ENCODE data around the gene SPOPL.
A peak's percentile ranks its signal among the peaks of the same experiment; 100 is the strongest.

The SPOPL gene

DNA sequence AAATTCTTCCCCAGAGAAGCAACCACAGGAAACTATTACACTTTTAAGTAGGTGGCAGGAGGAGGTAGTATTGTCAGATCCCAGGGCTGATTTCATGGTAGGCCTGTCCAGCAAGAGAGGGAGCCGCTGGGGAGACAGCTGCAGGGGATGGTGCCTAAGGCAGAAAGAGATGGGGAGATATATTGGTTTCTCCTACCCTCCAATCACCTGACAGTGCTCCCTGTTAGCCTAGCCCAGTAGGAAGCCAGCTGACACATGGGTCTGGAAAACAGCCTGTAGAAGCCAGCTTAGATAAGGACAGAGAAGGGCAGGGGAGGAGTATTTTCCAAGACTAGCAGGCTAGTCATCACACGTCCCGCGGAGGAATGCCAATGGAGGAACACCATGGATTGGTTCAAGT, 8.2 kb upstream of the SPOPL start:
- no peak for DNase-seq (ENCODE audit: insufficient read length, low spot score)

GRCh38 chr2:138494265-138494966, 7.2 kb upstream of the SPOPL start:
- FAIRE-seq (no peak), DNase-seq (ENCODE audit: insufficient read length, low spot score) (no peak)

More for the DNA sequence above, 8.2 kb upstream of the SPOPL start:
- no peak for FAIRE-seq

- no peak for DNase-seq (ENCODE audit: insufficient read length, low spot score)
- no peak for FAIRE-seq
Observed at GRCh38 chr2:138495384-138495783, 6.2 kb upstream of the SPOPL start.

- DNase-seq (ENCODE audit: insufficient read length, low spot score): no peak
- no peak for FAIRE-seq
Observed at GRCh38 chr2:138496096-138496651, 5.4 kb upstream of the SPOPL start.

GRCh38 chr2:138497294-138497693, 4.3 kb upstream of the SPOPL start:
- FAIRE-seq: no peak
- DNase-seq (ENCODE audit: insufficient read length, low spot score): no peak

DNA sequence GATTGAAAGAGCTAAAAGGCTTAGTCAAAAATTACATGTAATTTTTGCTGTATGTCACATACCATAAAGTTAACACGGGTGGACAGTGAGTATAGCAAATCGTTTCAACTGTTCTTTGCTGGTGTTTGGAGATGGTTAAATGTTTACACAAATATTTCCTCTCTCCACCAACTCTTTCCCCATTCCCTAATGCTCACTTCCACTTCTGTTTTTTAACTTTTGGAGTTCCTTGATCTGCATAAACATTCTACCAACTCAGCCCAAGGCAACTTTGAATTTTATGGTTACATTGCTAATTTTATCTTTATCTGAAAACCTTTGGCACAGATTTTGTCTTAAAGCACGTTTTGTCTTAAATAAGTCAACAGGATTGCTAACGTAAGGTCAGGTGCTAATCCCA, 1.9 kb upstream of the SPOPL start:
- no peak for FAIRE-seq
- no peak for DNase-seq (ENCODE audit: insufficient read length, low spot score)

DNA sequence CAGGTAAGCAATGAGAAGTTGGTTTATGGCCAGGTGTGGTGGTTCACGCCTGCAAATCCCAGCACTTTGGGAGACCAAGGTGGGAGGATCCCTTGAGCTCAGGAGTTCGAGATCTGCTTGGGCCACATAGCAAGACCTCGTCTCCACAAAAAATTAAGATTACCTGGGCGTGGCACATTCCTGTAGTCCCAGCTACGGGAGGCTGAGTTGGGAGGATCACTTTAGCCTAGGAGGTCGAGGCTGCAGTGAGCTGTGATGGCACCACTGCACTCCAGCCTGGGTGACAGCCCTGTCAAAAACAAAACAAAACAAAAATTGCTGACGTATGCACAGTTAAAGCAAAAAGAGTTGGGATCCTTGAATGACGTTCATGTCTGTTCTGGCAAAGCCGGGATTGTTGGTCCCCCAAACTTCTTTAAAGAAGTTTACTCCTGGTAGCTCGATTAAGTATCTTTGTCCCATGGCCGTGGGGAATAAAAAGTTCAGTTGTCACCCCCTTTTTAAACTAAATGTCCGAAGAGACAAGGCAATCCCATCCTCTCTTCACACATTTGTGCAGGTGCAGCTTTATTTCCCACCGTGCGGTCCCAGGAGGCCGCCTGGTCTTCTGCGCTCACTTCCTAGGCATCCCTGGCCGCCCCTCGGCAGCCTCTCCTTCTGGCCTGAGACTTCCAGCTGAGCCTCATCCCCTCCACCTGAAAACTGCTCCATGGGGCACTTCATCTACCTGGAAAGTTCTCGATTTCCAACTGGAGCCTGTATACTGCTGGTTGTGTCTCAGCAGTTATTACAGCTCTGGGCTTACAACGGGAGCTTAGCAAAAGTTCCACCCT, 762 bp upstream of the SPOPL start:
- FAIRE-seq (peak; percentile 72), DNase-seq (ENCODE audit: insufficient read length, low spot score) (no peak)

DNA sequence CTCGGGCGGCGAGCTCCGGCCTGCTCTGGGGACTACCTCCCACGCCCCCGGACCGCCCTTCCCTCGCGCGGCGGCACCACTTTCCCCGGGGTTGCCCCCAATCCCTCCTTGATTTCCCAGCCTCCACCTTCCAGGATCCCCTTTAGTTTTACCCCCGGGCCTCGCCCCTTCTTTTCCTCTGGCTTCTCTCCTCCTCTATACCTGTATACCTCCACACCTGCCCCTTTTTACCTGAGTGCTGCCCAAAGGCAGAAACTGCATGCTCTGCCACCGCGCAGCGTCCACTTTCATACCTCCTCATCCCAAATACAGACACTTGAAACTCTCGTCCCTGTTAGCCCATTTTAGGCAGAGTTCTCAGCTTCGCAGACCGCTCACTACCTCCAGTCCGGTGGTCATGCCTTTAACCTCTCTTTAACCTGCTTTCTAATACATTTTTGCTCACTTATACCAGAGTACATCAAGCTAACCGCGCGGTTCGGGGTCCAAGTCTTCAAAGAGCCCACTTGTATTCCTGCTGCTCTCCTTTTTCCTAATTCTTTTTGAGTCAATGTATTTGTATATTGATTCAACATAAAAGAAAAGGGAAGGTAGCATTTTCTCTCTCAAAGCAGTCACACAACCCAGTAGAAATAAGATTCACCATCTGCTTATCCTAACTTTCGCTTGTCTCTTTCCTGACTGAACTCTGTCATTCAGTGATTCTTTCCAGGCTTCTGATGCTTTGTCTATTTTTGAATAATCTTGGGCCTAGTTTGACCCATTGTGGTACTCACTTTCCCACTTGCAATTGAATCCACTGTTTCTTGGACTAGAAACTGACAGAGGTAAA, 901 bp downstream of the SPOPL start:
- peak; percentile 81 for FAIRE-seq
- no peak for DNase-seq (ENCODE audit: insufficient read length, low spot score)

DNA sequence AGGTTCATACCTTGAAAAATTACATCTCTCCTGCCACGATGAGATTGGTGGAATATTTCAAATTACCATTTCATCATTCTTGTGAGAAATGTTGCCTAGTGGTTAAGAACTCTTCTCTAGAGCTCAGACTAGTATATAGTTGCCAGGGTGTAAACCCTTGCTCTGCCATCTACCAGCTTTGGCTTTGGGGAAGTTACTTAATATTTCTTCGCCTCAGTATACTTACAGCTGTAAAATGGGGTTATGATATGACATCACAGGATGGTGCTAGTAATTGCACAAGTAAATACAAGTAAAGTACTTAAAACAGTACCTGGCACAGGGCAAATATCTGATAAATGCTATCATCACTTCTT, 1.5 kb downstream of the SPOPL start:
- DNase-seq (ENCODE audit: insufficient read length, low spot score): no peak
- no peak for FAIRE-seq

DNA sequence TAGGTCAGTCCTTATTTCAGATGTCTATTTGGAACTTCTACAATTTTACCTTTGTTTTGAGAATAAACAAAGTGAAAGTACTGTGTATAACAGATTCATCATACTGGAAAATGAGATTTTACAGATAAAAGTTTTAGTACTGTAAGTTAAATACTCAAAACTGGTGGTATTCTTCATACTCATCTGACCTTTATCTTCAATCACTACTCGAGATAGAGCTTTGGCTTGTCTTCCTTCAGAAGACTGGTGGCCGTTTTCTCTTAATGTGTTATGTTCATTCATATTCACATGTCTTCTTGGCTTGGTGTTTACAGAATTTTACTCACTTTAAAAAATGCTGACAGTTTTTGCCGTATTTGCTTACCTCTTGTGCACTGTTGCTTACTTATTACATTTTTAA, 2.1 kb downstream of the SPOPL start:
- DNase-seq (ENCODE audit: insufficient read length, low spot score) (no peak), FAIRE-seq (peak; percentile 61)

DNA sequence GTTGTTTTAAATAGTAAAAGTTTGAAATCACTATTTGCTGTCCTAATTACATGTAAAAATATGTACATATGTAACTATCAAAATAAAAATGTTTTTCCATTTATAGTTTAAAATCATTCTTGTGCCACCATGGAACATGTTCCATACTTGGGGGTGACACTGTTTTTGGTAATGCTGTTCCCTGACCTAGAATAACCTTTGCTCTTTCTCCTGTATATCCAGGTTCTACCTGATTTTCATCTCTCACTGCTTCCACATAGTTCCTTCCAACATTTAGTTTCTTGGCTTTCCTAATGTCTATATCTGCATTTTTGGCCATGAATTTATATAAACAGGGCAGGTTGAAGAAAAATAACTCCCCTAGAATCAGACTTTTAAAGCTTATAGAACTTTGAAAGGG, 2.5 kb downstream of the SPOPL start:
- FAIRE-seq (peak; percentile 21), DNase-seq (ENCODE audit: insufficient read length, low spot score) (no peak)

DNA sequence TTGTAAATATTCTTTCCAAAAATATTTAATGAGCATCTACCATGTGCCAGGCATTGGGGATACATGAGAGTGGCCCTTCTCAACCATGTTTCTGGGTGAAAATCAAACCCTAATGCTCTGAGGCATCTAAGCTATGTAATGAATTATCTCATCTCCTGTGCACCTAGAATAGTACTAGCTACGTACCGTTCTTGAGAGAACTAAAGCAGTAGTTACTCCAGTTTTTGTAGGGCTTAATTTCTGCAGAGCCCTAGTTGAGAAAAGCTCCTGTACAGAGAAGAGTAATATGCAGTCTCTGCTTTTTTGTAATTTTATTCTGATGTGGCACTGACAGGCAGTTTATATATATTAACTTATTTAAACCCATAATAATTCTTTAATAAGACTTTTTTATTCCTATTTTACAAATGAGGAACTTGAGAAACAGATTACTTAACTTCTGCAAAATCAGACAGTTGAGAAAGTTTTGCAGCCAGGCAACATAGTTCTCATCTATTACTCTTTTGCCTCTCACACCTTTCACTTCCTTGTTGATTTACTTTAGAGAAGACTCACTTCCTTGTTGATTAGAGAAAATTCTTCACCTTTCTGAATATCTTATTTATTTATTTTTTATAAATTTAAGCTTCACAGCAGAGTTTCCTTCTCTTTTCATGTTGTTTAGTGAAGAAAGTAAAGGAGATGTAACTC, 3.1 kb downstream of the SPOPL start:
- no peak for DNase-seq (ENCODE audit: insufficient read length, low spot score)
- FAIRE-seq: peak; percentile 65

DNA sequence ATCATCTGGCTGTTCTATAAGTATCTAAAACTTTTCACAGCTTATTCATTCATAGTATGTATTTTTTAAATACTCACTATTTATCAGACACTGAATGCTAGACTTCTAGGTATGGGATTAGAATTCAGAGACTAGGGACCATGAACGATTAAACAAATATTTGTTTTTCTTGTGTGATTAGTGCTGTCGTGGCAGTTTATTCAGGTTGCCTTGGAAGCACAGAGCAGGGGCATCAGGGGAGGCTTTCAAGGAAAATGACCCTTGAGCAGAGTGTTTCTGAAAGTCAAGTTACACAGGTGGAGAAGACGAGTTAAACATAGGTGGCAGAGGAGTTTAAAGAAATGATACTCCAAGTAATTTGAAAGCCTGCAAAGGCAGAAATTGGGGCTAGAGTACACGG, 5.7 kb downstream of the SPOPL start:
- FAIRE-seq: no peak
- DNase-seq (ENCODE audit: insufficient read length, low spot score): no peak

- no peak for DNase-seq (ENCODE audit: insufficient read length, low spot score)
- no peak for FAIRE-seq
Observed at GRCh38 chr2:138510319-138510718, 8.7 kb downstream of the SPOPL start.

DNA sequence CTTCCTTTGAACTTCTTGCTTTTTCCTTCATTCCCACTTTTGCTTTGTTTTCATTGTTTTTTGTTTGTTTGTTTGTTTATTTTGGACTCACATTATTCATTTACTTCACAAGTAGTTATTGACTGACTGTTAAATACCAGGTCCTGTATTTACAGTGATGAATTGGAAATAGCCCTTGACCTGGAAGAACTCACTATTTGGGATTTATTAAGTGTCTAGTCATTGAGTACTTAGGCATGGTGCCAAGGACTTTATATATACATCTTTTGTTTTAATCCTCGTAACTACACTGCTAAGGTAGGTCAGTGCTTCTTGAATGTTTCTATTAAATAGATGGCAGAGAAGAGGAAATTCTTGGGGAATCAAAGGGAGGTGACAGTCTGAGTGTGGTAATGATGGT, 11.1 kb downstream of the SPOPL start:
- DNase-seq (ENCODE audit: insufficient read length, low spot score) (no peak), FAIRE-seq (no peak)

DNA sequence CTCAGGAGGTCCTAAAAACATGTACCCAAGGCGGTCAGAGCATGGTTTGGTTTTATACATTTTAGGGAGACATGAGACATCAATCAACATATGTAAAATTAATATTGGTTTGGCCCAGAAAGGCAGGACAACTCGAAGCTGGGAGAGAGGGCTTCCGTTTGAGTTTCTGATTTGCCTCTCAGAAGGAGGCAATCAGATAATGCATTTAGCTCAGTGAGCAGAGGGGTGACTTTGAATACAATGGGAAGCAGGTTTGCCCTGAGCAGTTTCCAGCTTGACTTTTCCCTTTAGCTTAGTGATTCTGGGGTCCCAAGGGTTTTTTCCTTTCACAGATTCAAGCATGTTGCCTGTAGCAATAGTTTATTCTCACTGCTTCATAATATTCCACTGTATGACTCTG, 12.6 kb downstream of the SPOPL start:
- FAIRE-seq (no peak), DNase-seq (ENCODE audit: insufficient read length, low spot score) (no peak)

DNA sequence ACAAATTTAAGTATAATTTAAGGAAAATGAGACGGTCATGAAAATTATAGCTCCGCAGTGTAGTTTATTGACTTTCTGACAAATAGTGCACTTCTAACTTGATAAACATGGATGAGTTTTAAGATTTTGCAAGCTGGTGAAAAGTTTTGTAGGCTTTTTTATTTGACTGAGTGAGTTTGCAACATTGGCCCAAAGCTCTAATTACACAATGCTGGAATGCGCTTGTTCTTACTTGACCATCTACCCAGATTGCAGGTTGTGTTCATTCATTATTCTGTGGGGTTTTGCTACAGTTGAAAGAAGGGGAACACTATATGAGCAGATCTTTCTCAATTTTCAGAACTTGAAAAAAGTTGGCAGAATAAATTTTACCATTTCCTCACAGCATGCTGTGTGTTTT, 13.5 kb downstream of the SPOPL start:
- peak; percentile 52 for FAIRE-seq
- DNase-seq (ENCODE audit: insufficient read length, low spot score): no peak

DNA sequence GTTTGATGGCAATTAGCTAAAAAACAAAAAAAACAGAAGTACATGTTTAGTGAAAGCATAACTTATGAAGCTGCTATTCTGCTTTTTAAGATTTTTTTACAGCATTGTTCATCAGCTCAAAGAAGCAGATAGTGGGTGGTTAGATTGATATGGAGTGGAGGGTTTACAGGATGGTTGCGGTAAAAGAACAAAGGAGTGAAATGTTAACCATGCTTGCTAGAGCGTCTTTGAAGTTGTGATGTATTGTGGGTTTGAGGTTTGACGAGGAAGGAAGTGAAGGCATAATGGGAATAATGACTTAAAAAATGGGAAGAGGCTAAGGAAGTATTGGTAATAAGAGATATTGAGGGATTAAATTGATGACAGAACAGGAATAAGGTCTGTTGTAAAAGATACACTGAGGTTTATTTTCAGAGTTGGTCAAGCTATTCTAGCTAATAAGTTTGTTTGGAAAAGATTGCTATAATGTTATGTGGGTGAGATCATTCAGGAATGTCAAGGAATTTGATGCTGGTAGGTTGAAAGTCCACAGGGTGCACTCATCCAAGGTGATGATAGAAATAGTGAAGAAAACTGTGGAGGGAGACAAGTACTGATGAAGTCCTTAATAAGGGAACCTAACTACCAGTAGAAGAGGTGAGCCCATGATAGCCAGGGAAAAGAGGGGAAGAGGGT, 14.6 kb downstream of the SPOPL start:
- peak; percentile 60 for FAIRE-seq
- no peak for DNase-seq (ENCODE audit: insufficient read length, low spot score)

- DNase-seq (ENCODE audit: insufficient read length, low spot score) (no peak), FAIRE-seq (peak; percentile 48)
Observed at GRCh38 chr2:138518860-138519259, 17.3 kb downstream of the SPOPL start.

GRCh38 chr2:138521821-138522220, 20.3 kb downstream of the SPOPL start:
- peak; percentile 76 for FAIRE-seq
- no peak for DNase-seq (ENCODE audit: insufficient read length, low spot score)

Measured in GM19239 (cell line).